Gastroesophageal sphincter (tissue), 4 donors: Measurements from ENCODE around the gene CPM. TPM values are rescaled to one million over a fixed set of nuclear protein-coding genes. Genes with fewer than 3 reads are reported as not detected.

ENCODE experiments used
- ATAC-seq: fragments of 150-250 bp; one replicate; pipeline ENCODE4 v1.9.1; 2016; ENCODE audit warnings: mild to moderate bottlenecking, moderate library complexity
- H3K27ac ChIP-seq, 4 donors: fragments of 200-600 bp; sonication (generic) in 3 of 4; 1 replicate in 3 of 4; 2 replicates in 1 of 4; pipeline ENCODE4 v1.5.1; 2016 to 2019
- H3K27me3 ChIP-seq: fragments of 200-600 bp; sonication (generic); one replicate; pipeline ENCODE4 v1.5.1; 2019
- H3K36me3 ChIP-seq, 2 donors: fragments of 200-600 bp; sonication (generic); one replicate each; pipeline ENCODE4 v1.5.1; 2019; ENCODE audit warnings: control low read depth in 1 of 2
- H3K4me1 ChIP-seq, 3 donors: fragments of 200-600 bp; sonication (generic); 1 replicate in 2 of 3; 2 replicates in 1 of 3; pipeline ENCODE4 v1.5.1; 2016 to 2019; ENCODE audit warnings: control low read depth in 2 of 3
- H3K4me3 ChIP-seq, 2 donors: fragments of 200-600 bp; sonication (generic); one replicate each; pipeline ENCODE4 v1.5.1; 2019; ENCODE audit warnings: mild to moderate bottlenecking in 1 of 2, moderate library complexity in 1 of 2
- H3K9me3 ChIP-seq, 3 donors: fragments of 200-600 bp; sonication (generic); one replicate each; pipeline ENCODE4 v1.5.1; 2017 to 2019; ENCODE audit warnings: control low read depth in 2 of 3
- EP300 ChIP-seq: sonication (generic); formaldehyde crosslinking; IDR thresholded peaks from one replicate; pipeline ENCODE4 v1.6.1; 2017; ENCODE audit warnings: antibody characterized with exemption, mild to moderate bottlenecking
- POLR2A ChIP-seq, 2 donors: fragments of 450-650 bp; IDR thresholded peaks; one replicate each; pipeline ENCODE4 v1.6.1; 2017; ENCODE audit warnings: antibody characterized with exemption in 2 of 2, mild to moderate bottlenecking in 2 of 2, moderate library complexity in 1 of 2
- POLR2AphosphoS5 ChIP-seq: sonication (generic); formaldehyde crosslinking; IDR thresholded peaks from one replicate; pipeline ENCODE4 v1.6.1; 2017; ENCODE audit warnings: antibody characterized with exemption
- WGBS, 2 donors: methylation state at CpG; one replicate each; pipeline ENCODE4 v1.1.5; 2018; ENCODE audit warnings: low coverage in 1 of 2; 5-methylcytosine and 5-hydroxymethylcytosine counted together
- total RNA-seq, 4 donors: library from RNA; depleted of rRNA; stranded (reverse); fragments of >200 nt; gene quantifications; one replicate each; pipeline ENCODE4 v1.1.0, GENCODE V29; 2016
- TF ChIP-seq, protein P1 (sequence below), 4 experiments: fragments of 200-600 bp in 2 of 4; fragments of 450-650 bp in 2 of 4; sonication (generic) in 1 of 4; IDR thresholded peaks; one replicate each; pipeline ENCODE4 v1.5.1; 2017 to 2019; ENCODE audit warnings: antibody characterized with exemption in 4 of 4, mild to moderate bottlenecking in 2 of 4, moderate library complexity in 2 of 4

The CPM gene
- total RNA-seq, 4 donors from 2014 or later: 24.9 to 57.3 (median 50.5) TPM

DNA sequence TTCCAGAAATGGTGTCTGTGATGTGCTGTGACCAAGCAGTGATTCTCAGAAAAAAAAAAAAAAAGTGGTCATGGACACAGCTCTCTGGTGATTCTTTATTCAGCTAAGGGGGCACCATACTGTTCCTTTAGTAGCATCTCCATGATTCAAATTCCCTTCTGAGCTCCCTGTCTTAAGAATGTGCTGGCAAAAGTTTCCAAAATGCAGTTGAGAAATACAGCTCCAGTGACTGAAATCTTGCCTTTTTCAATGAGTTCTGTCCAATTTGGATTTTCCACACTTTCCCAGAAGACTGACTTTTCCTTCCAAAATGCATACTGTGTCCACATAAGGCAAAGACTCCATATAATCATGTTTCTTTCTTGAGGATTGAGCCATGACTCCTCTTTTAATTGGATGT lies 24.3 kb upstream of the CPM start:
- Histone ChIP-seq H3K36me3 (no peaks in the 10 kb centered on the region), H3K9me3 (no peaks in the 10 kb centered on the region), H3K27me3 (no peaks in the 10 kb centered on the region), H3K4me1 (peaks cover 0 to 6% (median 0%) of the 10 kb centered on the region in 3 donors), H3K27ac (no peak overlapping the region), H3K4me3 (no peak overlapping the region)
- TF ChIP-seq POLR2A (IDR thresholded peaks at IDR 0.05): no peak
- TF ChIP-seq, protein P1, sequence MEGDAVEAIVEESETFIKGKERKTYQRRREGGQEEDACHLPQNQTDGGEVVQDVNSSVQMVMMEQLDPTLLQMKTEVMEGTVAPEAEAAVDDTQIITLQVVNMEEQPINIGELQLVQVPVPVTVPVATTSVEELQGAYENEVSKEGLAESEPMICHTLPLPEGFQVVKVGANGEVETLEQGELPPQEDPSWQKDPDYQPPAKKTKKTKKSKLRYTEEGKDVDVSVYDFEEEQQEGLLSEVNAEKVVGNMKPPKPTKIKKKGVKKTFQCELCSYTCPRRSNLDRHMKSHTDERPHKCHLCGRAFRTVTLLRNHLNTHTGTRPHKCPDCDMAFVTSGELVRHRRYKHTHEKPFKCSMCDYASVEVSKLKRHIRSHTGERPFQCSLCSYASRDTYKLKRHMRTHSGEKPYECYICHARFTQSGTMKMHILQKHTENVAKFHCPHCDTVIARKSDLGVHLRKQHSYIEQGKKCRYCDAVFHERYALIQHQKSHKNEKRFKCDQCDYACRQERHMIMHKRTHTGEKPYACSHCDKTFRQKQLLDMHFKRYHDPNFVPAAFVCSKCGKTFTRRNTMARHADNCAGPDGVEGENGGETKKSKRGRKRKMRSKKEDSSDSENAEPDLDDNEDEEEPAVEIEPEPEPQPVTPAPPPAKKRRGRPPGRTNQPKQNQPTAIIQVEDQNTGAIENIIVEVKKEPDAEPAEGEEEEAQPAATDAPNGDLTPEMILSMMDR (IDR thresholded peaks at IDR 0.05): no peak
- no peak for TF ChIP-seq EP300
- no peak for TF ChIP-seq POLR2AphosphoS5
- no peak for ATAC-seq

DNA sequence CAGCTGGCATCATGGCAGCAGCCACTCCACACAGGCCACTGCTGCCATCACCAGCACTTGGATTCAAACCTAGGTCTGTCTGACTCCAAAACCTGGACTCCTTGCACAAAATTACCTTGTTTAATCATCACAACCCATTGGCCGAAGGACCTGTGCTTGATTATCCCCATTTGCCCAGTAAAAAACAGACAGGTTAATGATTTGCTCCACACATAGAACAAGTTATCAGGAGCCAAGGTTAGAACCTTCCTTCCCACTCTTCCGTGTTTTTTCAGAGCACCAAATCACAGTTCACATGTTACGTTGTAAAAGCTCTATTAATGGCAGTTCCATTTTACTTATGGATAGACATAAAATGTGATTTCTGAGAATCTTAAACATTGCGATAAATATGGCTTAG lies 23.5 kb upstream of the CPM start:
- Histone ChIP-seq H3K4me3 (no peak overlapping the region), H3K27ac (no peak overlapping the region), H3K4me1 (peaks cover 0 to 8% (median 0%) of the 10 kb centered on the region in 3 donors), H3K9me3 (no peaks in the 10 kb centered on the region), H3K27me3 (no peaks in the 10 kb centered on the region), H3K36me3 (no peaks in the 10 kb centered on the region)
- TF ChIP-seq EP300: no peak
- TF ChIP-seq, protein P1 (IDR thresholded peaks at IDR 0.05): no peak
- no peak for TF ChIP-seq POLR2AphosphoS5
- no peak for TF ChIP-seq POLR2A (IDR thresholded peaks at IDR 0.05)
- ATAC-seq: no peak
- 97% methylated on average over 3 to 4 of the region's 4 CpGs for WGBS, 2 donors

DNA sequence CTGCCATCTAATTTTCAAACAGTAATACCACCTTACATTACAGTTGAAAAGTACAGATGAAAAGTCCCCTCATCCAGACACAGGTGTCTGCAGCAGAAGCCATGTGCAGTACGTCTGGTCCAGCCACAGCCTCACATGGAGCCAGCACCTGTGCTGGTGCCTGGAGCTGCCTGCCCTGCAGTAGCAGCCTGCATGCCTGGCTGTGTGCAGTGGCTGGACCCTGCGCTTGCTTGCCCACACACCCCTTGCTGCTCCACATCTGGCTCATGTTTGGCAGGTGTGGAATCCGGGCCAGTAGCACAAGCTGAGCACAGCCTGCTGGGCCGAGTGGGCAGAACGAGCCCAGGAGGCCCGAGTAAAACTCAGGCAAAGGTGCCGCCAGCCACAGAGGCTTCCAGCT lies 21.8 kb upstream of the CPM start:
- no peak for ATAC-seq
- H3K27ac ChIP-seq: no peak overlapping the region
- H3K27me3 ChIP-seq: no peaks in the 10 kb centered on the region
- H3K9me3 ChIP-seq: no peaks in the 10 kb centered on the region
- H3K4me3 ChIP-seq: no peak overlapping the region
- no peaks in the 10 kb centered on the region for H3K36me3 ChIP-seq
- 73 to 76% methylated on average over 3 of the region's 7 CpGs for WGBS, 2 donors
- H3K4me1 ChIP-seq: peaks cover 0 to 5% (median 0%) of the 10 kb centered on the region in 3 donors
- TF ChIP-seq, protein P1 (IDR thresholded peaks at IDR 0.05): no peak
- TF ChIP-seq EP300: no peak
- no peak for TF ChIP-seq POLR2A (IDR thresholded peaks at IDR 0.05)
- TF ChIP-seq POLR2AphosphoS5: no peak

DNA sequence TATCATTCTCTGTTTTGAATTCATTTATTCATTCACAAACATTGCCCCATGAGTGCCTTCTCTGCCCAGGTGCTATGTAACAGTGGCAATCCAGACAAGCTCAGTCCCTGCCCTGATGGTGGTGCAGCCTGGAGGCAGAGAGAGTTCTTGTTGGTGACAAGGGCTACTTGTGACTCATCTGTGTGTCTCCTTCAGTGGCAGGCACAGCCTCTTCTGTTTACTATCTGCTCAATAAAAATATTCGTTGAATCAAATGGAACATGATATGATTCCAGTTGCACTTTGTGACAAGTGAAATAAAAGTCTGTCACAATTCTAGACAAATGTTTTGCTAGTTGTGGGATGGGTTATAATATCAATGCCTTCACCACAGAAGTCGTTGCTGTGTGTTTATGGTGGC lies 20.6 kb upstream of the CPM start:
- WGBS, 2 donors: 55 to 69% methylated on average over 2 of the region's 2 CpGs
- H3K9me3 ChIP-seq: no peaks in the 10 kb centered on the region
- H3K4me1 ChIP-seq: peaks cover 0 to 5% (median 0%) of the 10 kb centered on the region in 3 donors
- H3K27ac ChIP-seq: no peak overlapping the region
- no peaks in the 10 kb centered on the region for H3K36me3 ChIP-seq
- H3K27me3 ChIP-seq: no peaks in the 10 kb centered on the region
- no peak for ATAC-seq
- TF ChIP-seq POLR2A (IDR thresholded peaks at IDR 0.05) (no peak), POLR2AphosphoS5 (no peak), EP300 (no peak)
- TF ChIP-seq, protein P1 (IDR thresholded peaks at IDR 0.05): no peak
- no peak overlapping the region for H3K4me3 ChIP-seq

DNA sequence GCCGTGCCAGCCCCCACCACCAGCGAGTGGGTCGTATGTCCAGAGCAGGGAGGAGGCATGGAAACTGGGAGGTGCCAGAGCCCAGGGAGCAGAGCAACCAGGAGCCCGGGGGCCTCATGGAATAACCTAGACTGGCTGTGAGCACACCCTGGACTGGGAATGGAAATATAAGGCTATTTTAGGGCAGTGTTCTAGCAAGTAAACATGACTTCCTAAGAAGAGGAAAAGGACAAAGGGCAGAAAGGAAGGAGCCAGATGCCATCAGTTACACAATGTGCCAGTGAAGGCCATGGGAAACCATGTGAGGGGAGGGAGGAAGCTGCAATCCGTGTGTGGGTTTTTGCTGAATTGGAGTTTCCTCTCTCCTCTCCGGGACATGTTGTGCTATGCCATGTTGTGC lies 18.7 kb upstream of the CPM start:
- no peaks in the 10 kb centered on the region for H3K9me3 ChIP-seq
- H3K36me3 ChIP-seq: no peaks in the 10 kb centered on the region
- peak; percentile 77 for ATAC-seq
- WGBS, 2 donors: 38 to 39% methylated on average over 2 to 4 of the region's 6 CpGs
- H3K4me3 ChIP-seq: no peak overlapping the region
- H3K27me3 ChIP-seq: no peaks in the 10 kb centered on the region
- TF ChIP-seq, protein P1 (IDR thresholded peaks at IDR 0.05): no peak
- TF ChIP-seq POLR2AphosphoS5: peak; percentile 65
- H3K4me1 ChIP-seq: peaks cover 0 to 5% (median 0%) of the 10 kb centered on the region in 3 donors
- peak overlapping the region in 2 of 4 donors; percentile 30 to 51 for H3K27ac ChIP-seq
